Osteocyte (in vitro differentiated cells): Measurements from ENCODE around the gene MYH4. TPM values are rescaled to one million over a fixed set of nuclear protein-coding genes. Genes with fewer than 3 reads are reported as not detected.

Experiments used
- DNase-seq: peaks from one replicate; pipeline ENCODE4 v3.0.0; 2021; ENCODE audit warnings: mixed read lengths; ENCODE audit not compliant: unreplicated experiment; ENCODE audit errors: extremely low spot score
- H3K27ac Mint-ChIP-seq: one replicate; pipeline ENCODE4 v1.8.0; 2021; ENCODE audit warnings: mild to moderate bottlenecking, mixed read lengths; ENCODE audit not compliant: unreplicated experiment
- H3K27me3 Mint-ChIP-seq: one replicate; pipeline ENCODE4 v1.8.0; 2021; ENCODE audit warnings: mixed read lengths; ENCODE audit not compliant: unreplicated experiment
- H3K36me3 Mint-ChIP-seq: one replicate; pipeline ENCODE4 v1.8.0; 2021; ENCODE audit warnings: mixed read lengths; ENCODE audit not compliant: unreplicated experiment
- H3K4me1 Mint-ChIP-seq: one replicate; pipeline ENCODE4 v1.8.0; 2021; ENCODE audit warnings: mixed read lengths; ENCODE audit not compliant: unreplicated experiment
- H3K4me3 Mint-ChIP-seq: one replicate; pipeline ENCODE4 v1.8.0; 2021; ENCODE audit warnings: mild to moderate bottlenecking, moderate library complexity, mixed read lengths; ENCODE audit not compliant: unreplicated experiment
- H3K9me3 Mint-ChIP-seq: one replicate; pipeline ENCODE4 v1.8.0; 2021; ENCODE audit warnings: mixed read lengths; ENCODE audit not compliant: unreplicated experiment
- total RNA-seq: library from RNA; stranded (reverse); gene quantifications from 2 replicates; pipeline ENCODE4 v1.2.1, GENCODE V29; 2021
- TF ChIP-seq, protein P1 (sequence below): fragments of 200-600 bp; sonication (generic); IDR thresholded peaks from 2 replicates; pipeline ENCODE4 v1.5.0; 2021; ENCODE audit warnings: antibody characterized with exemption, mild to moderate bottlenecking, moderate library complexity

MYH4 gene
- total RNA-seq, 1 donor from 2014 or later: not detected

- no peak for DNase-seq
- H3K27ac Mint-ChIP-seq: no peak overlapping the region
- H3K4me1 Mint-ChIP-seq: no peaks in the 10 kb centered on the region
- TF ChIP-seq, protein P1, sequence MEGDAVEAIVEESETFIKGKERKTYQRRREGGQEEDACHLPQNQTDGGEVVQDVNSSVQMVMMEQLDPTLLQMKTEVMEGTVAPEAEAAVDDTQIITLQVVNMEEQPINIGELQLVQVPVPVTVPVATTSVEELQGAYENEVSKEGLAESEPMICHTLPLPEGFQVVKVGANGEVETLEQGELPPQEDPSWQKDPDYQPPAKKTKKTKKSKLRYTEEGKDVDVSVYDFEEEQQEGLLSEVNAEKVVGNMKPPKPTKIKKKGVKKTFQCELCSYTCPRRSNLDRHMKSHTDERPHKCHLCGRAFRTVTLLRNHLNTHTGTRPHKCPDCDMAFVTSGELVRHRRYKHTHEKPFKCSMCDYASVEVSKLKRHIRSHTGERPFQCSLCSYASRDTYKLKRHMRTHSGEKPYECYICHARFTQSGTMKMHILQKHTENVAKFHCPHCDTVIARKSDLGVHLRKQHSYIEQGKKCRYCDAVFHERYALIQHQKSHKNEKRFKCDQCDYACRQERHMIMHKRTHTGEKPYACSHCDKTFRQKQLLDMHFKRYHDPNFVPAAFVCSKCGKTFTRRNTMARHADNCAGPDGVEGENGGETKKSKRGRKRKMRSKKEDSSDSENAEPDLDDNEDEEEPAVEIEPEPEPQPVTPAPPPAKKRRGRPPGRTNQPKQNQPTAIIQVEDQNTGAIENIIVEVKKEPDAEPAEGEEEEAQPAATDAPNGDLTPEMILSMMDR: no peak
- H3K9me3 Mint-ChIP-seq: no peaks in the 10 kb centered on the region
- H3K4me3 Mint-ChIP-seq: no peak overlapping the region
- H3K36me3 Mint-ChIP-seq: no peaks in the 10 kb centered on the region
- peaks cover 4% of the 10 kb centered on the region for H3K27me3 Mint-ChIP-seq
Measured at GRCh38 chr17:10417431-10417830, 51.9 kb downstream of the MYH4 start.

DNA sequence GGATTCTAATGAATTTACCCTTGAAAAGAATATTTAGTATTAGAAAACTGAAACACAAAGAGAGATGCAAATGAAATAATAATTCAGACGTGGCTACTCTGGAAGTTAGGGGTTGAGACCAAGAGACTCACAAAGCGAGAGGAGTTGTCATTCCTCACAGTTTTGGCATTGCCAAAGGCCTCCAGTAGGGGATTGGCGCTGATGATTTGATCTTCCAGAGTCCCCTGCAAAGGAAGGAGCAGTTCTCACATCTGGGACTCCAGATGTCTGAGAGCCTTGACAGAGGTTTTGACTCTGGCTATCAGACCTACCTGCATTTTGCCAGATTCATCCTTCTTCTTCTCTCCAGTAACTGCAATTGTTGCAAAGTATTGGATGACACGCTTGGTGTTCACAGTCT is 54.2 kb downstream of the MYH4 start:
- Mint-ChIP-seq H3K4me1 (no peaks in the 10 kb centered on the region), H3K27ac (no peak overlapping the region)

GRCh38 chr17:10403589-10403988 is 65.8 kb downstream of the MYH4 start:
- H3K27me3 Mint-ChIP-seq: peaks cover 2% of the 10 kb centered on the region
- no peaks in the 10 kb centered on the region for H3K9me3 Mint-ChIP-seq
- no peak for DNase-seq
- TF ChIP-seq, protein P1: no peak
- H3K4me1 Mint-ChIP-seq: no peaks in the 10 kb centered on the region
- H3K27ac Mint-ChIP-seq: no peak overlapping the region
- H3K4me3 Mint-ChIP-seq: no peak overlapping the region
- H3K36me3 Mint-ChIP-seq: no peaks in the 10 kb centered on the region

More for the DNA sequence above, 54.2 kb downstream of the MYH4 start:
- TF ChIP-seq, protein P1: no peak
- no peak for DNase-seq
- Mint-ChIP-seq H3K9me3 (no peaks in the 10 kb centered on the region), H3K27me3 (peaks cover 3% of the 10 kb centered on the region), H3K4me3 (no peak overlapping the region), H3K36me3 (no peaks in the 10 kb centered on the region)

DNA sequence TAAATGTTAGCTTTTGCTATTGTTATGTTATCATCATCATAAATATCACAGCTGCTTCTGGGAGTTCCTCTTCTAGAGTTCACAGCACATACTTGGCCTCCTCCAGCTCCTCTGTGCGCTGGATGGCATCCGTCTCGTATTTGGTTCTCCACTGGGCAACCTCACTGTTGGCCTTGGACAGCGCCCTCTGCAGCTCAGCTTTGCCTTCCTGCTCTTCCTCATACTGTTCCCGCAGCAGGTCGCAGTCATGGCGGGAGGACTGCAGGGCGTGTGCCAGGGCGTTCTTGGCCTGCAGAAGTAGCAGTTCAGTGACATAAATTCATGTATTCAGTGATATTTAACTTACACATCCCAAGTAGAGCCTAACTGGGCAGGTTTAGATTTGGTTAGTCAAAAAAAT is 71.0 kb downstream of the MYH4 start:
- H3K27me3 Mint-ChIP-seq: peaks cover 2% of the 10 kb centered on the region
- H3K27ac Mint-ChIP-seq: no peak overlapping the region
- no peaks in the 10 kb centered on the region for H3K4me1 Mint-ChIP-seq
- no peak for DNase-seq
- TF ChIP-seq, protein P1: no peak
- H3K36me3 Mint-ChIP-seq: no peaks in the 10 kb centered on the region
- no peaks in the 10 kb centered on the region for H3K9me3 Mint-ChIP-seq
- H3K4me3 Mint-ChIP-seq: no peak overlapping the region

DNA sequence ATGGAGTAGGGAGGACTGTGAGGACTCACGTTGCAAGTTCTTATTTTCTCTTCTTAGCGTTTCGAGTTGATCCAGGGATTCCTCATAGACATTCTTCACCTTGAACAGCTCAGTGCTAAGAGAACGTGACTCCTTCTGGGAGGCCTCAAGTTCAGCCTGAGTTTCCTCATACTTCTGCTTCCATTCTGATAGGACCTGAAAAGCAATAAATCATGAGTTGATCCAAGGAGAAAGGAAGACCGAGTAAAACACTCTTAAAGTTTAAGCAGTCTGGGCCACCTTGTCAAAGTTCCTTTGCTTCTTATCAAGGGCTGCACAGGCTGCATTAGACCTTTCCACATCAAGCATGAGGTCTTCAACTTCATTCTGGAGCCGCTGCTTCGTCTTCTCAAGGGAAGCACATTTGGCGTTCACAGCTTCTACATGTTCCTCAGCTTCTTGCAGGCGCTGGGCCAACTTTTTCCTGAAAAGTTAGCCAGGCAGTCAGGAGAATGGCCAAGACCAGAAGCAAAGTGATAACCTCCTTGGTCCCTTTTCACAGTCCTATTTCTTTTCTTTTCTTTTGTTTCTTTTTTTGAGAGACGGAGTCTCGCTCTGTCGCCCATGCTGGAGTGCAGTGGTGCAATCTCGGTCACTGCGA is 72.7 kb downstream of the MYH4 start:
- TF ChIP-seq, protein P1: no peak
- DNase-seq: no peak
- Mint-ChIP-seq H3K27ac (no peak overlapping the region), H3K36me3 (no peaks in the 10 kb centered on the region), H3K4me1 (no peaks in the 10 kb centered on the region), H3K9me3 (no peaks in the 10 kb centered on the region), H3K27me3 (no peaks in the 10 kb centered on the region), H3K4me3 (no peak overlapping the region)
